Measurements from ENCODE around the gene ATP6AP1. TPM values are rescaled to one million over a fixed set of nuclear protein-coding genes. Genes with fewer than 3 reads are reported as not detected.
A peak's percentile ranks its signal among the peaks of the same experiment; 100 is the strongest.

ATP6AP1 gene
- total and polyA plus RNA-seq, 2 of the 13 experiments (the other 11 are each of a cell fraction or from before 2014, with no cell fraction given): 56.7 to 110 TPM

DNA sequence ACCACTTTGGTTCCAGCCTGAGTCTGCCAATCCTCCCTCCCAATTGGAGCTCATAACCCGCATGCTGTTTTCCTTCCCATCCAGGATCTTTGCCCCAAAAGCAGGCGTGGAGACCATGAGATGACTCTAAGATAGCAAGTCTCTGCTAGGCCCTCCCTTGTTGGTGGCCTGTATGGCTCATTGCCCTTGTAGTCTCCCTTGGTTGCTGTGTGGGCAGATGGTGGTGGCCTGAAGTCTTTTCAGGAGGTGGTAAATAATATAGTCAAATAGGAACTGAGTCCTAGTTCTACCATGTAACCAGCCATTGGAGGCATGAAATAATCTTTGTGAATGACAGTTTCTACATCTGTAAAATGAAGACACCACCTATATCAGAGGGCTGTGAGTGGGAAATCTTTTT, 1.2 kb downstream of the ATP6AP1 start:
- TF ChIP-seq, protein P1, sequence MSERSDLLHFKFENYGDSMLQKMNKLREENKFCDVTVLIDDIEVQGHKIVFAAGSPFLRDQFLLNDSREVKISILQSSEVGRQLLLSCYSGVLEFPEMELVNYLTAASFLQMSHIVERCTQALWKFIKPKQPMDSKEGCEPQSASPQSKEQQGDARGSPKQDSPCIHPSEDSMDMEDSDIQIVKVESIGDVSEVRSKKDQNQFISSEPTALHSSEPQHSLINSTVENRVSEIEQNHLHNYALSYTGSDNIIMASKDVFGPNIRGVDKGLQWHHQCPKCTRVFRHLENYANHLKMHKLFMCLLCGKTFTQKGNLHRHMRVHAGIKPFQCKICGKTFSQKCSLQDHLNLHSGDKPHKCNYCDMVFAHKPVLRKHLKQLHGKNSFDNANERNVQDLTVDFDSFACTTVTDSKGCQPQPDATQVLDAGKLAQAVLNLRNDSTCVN (CRISPR knock-in tag; IDR thresholded peaks at IDR 0.05; ENCODE audit: borderline replicate concordance): no peak
- TF ChIP-seq ZNF460 (CRISPR knock-in tag; IDR thresholded peaks at IDR 0.05; ENCODE audit: borderline replicate concordance) (no peak), ZNF878 (CRISPR knock-in tag; IDR thresholded peaks at IDR 0.05) (no peak), MEIS2 (CRISPR knock-in tag; IDR thresholded peaks at IDR 0.05) (no peak), ZNF570 (CRISPR knock-in tag; IDR thresholded peaks at IDR 0.05; ENCODE audit: borderline replicate concordance) (no peak), CEBPG (CRISPR knock-in tag; IDR thresholded peaks at IDR 0.05) (no peak)
- TF ChIP-seq, protein P2, sequence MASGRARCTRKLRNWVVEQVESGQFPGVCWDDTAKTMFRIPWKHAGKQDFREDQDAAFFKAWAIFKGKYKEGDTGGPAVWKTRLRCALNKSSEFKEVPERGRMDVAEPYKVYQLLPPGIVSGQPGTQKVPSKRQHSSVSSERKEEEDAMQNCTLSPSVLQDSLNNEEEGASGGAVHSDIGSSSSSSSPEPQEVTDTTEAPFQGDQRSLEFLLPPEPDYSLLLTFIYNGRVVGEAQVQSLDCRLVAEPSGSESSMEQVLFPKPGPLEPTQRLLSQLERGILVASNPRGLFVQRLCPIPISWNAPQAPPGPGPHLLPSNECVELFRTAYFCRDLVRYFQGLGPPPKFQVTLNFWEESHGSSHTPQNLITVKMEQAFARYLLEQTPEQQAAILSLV (CRISPR knock-in tag; IDR thresholded peaks at IDR 0.05; ENCODE audit: borderline replicate concordance): no peak
- in situ Hi-C loops (cut with HindIII; ENCODE audit: extremely low pct_ligation_motif_present, low pct_unique_long_range_greater_than_20kb): no loop called here
- H3K79me2 ChIP-seq (ENCODE audit: insufficient read depth, low read length): peaks cover 15% of the 10 kb centered on the region
- H3K9ac ChIP-seq (ENCODE audit: insufficient read depth, low read depth, low read length): peak overlapping the region; percentile 70; the same call in 1 of the 2 replicates
- H3K27me3 ChIP-seq (ENCODE audit: control insufficient read depth in 1 of 2, insufficient read depth in 2 of 2, low read length in 2 of 2): no peaks in the 10 kb centered on the region
- no peak for ATAC-seq
- H3K4me2 ChIP-seq (ENCODE audit: low read depth, low read length): peak overlapping the region; percentile 74
- ChIA-PET CTCF (ENCODE audit: low intra/inter-chr PET ratio, low total read pairs) (no interaction called here), POLR2A (interaction anchor here (2.0 to 3.4 kb wide), 3 partner anchors 20 to 98 kb away, joined by 5 to 24 read pairs (median 7); partner anchors contain the start of genes DNASE1L1 and RPL10)
- WGBS (ENCODE audit: low lambda C conversion rate): no CpG with 5 or more reads among the region's 2 CpGs
- FAIRE-seq: no peak
- BruUV-seq (replicated peaks): TSS peak; percentile 75
- no peaks in the 10 kb centered on the region for H3K9me3 ChIP-seq (ENCODE audit: low read length)
- no peaks in the 10 kb centered on the region for H4K20me1 ChIP-seq (ENCODE audit: insufficient read depth, low read length)
- intact Hi-C loops (cut with micrococcal nuclease; ENCODE audit: unreplicated experiment): no loop called here
- no peak overlapping the region for H3K27ac ChIP-seq (ENCODE audit: extremely low read length, insufficient read depth, low read length)
- peak overlapping the region; percentile 64 to 74 (median 72); a peak in 3 of 6 replicates for H3K4me3 ChIP-seq (replicated peaks in 1 of 3; ENCODE audit: insufficient read depth in 1 of 3, low read depth in 2 of 3, low read length in 3 of 3)
- no peaks in the 10 kb centered on the region; a peak in 2 of 5 replicates for H3K36me3 ChIP-seq (replicated peaks in 1 of 2; ENCODE audit: control insufficient read depth in 1 of 2, insufficient read depth in 2 of 2, low read length in 2 of 2)
- DNase-seq (ENCODE audit: low spot score): no peak
- H2AFZ ChIP-seq (ENCODE audit: low read length): no peak overlapping the region
- peaks cover 33% of the 10 kb centered on the region for H3K4me1 ChIP-seq (ENCODE audit: insufficient read depth, low read length)
